LNCaP clone FGC (cell line): ENCODE results near the gene TENM4.
"Not testable (repeated sequence)": the region's sequence is repeated elsewhere in the genome, so short reads cannot be mapped to it uniquely, and the experiment has no call there.

Experiments used
- DNase-seq: peaks from one replicate; pipeline ENCODE4 v3.0.0-alpha.2; 2011; ENCODE audit warnings: low read depth
- H3K4me3 ChIP-seq: 2 replicates; pipeline ENCODE4 v1.5.1; 2011; ENCODE audit warnings: mild to moderate bottlenecking, low read depth, low read length, control low read depth
- CTCF ChIP-seq: IDR thresholded peaks from 2 replicates; pipeline ENCODE4 v1.5.1; 2012; ENCODE audit warnings: mild to moderate bottlenecking; ENCODE audit not compliant: control insufficient read depth, insufficient read depth; ENCODE audit errors: extremely low read depth

The TENM4 gene

GRCh38 chr11:78831571-78831970 lies 609.3 kb downstream of the TENM4 start:
- H3K4me3 ChIP-seq = no peak overlapping the region
- TF ChIP-seq CTCF = no peak
- no peak for DNase-seq

- no peak overlapping the region for H3K4me3 ChIP-seq
- no peak for DNase-seq
- TF ChIP-seq CTCF = no peak
Measured at GRCh38 chr11:78830277-78830819, 610.5 kb downstream of the TENM4 start.

- TF ChIP-seq CTCF = no peak
- no peak for DNase-seq
- H3K4me3 ChIP-seq = no peak overlapping the region
Measured at GRCh38 chr11:78829146-78829545, 611.7 kb downstream of the TENM4 start.

GRCh38 chr11:78828676-78829075 lies 612.2 kb downstream of the TENM4 start:
- DNase-seq = no peak
- no peak for TF ChIP-seq CTCF
- H3K4me3 ChIP-seq = no peak overlapping the region

- not testable (repeated sequence) for H3K4me3 ChIP-seq, DNase-seq
Measured at GRCh38 chr11:78827291-78827690, 613.5 kb downstream of the TENM4 start.

- DNase-seq = no peak
- no peak for TF ChIP-seq CTCF
- H3K4me3 ChIP-seq = no peak overlapping the region
Measured at GRCh38 chr11:78825591-78826020, 615.2 kb downstream of the TENM4 start.

- no peak for TF ChIP-seq CTCF
- DNase-seq = no peak
- H3K4me3 ChIP-seq = no peak overlapping the region
Measured at GRCh38 chr11:78823588-78823987, 617.2 kb downstream of the TENM4 start.
